ENCODE results near the gene AACS.

DNA sequence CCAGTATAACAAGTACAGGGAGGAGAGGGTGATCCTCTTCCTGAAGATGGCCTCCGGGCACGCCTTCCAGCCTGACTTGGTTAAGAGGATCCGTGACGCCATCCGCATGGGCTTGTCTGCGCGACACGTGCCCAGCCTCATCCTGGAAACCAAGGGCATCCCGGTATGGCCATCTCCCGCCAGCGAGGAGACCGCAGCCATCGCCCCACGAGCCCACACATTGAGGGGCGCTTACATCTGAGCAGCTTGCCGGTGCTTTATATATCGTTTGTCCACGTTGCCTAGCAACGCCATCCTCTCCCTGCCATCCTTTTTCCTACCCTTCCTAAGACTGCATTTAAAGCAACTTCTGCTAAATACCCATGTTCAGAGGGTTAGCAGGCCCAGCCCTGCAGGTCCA lies 71.5 kb downstream of the AACS start:
- TF ChIP-seq HOXA5 (CRISPR knock-in tag; IDR thresholded peaks at IDR 0.05) (no peak), EP300 (IDR thresholded peaks at IDR 0.05; ENCODE audit: low read depth in 2 of 2, low read length in 2 of 2) (no peak), EP300 (CRISPR knock-in tag; IDR thresholded peaks at IDR 0.05; ENCODE audit: borderline replicate concordance) (no peak), PHF8 (CRISPR knock-in tag; IDR thresholded peaks at IDR 0.05) (no peak), KLF16 (CRISPR knock-in tag; IDR thresholded peaks at IDR 0.05) (no peak), SRY (CRISPR knock-in tag; IDR thresholded peaks at IDR 0.05) (no peak), TAF1 (CRISPR knock-in tag; IDR thresholded peaks at IDR 0.05) (no peak)
- TF ChIP-seq, protein P1, sequence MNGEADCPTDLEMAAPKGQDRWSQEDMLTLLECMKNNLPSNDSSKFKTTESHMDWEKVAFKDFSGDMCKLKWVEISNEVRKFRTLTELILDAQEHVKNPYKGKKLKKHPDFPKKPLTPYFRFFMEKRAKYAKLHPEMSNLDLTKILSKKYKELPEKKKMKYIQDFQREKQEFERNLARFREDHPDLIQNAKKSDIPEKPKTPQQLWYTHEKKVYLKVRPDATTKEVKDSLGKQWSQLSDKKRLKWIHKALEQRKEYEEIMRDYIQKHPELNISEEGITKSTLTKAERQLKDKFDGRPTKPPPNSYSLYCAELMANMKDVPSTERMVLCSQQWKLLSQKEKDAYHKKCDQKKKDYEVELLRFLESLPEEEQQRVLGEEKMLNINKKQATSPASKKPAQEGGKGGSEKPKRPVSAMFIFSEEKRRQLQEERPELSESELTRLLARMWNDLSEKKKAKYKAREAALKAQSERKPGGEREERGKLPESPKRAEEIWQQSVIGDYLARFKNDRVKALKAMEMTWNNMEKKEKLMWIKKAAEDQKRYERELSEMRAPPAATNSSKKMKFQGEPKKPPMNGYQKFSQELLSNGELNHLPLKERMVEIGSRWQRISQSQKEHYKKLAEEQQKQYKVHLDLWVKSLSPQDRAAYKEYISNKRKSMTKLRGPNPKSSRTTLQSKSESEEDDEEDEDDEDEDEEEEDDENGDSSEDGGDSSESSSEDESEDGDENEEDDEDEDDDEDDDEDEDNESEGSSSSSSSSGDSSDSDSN (CRISPR knock-in tag; IDR thresholded peaks at IDR 0.05): no peak
